Activated CD4-positive, alpha-beta T cell treated with anti-CD3 and anti-CD28 coated beads for 24 hours (primary cell): ENCODE results near the gene HPS5.
"Not testable (repeated sequence)": the region's sequence is repeated elsewhere in the genome, so short reads cannot be mapped to it uniquely, and the experiment has no call there.

Experiments
- DNase-seq, 2 donors: peaks; one replicate each; pipeline ENCODE4 v3.0.0-alpha.2; 2020; ENCODE audit warnings: low read depth in 2 of 2

The HPS5 gene

GRCh38 chr11:18277565-18278271 is 44.2 kb downstream of the HPS5 start:
- no peak for DNase-seq

GRCh38 chr11:18271206-18271605 is 50.7 kb downstream of the HPS5 start:
- no peak for DNase-seq

GRCh38 chr11:18270102-18270501 is 51.8 kb downstream of the HPS5 start:
- DNase-seq, result no peak

- DNase-seq, result not testable (repeated sequence)
Observed at GRCh38 chr11:18269252-18269651, 52.7 kb downstream of the HPS5 start.

- DNase-seq, result not testable (repeated sequence)
Observed at GRCh38 chr11:18267335-18268133, 54.4 kb downstream of the HPS5 start.

- DNase-seq, result no peak
Observed at GRCh38 chr11:18265949-18266348, 56.0 kb downstream of the HPS5 start, which contains the start of gene SAA1. Gene SAA1 (plus strand): TSS chr11:18266264. CDS start chr11:18266888, 624 bp downstream.

GRCh38 chr11:18264677-18265555 is 57.0 kb downstream of the HPS5 start:
- no peak for DNase-seq

- no peak for DNase-seq
Observed at GRCh38 chr11:18264035-18264434, 57.9 kb downstream of the HPS5 start.

- DNase-seq, result not testable (repeated sequence)
Observed at GRCh38 chr11:18262681-18263350, 59.1 kb downstream of the HPS5 start.

- no peak for DNase-seq
Observed at GRCh38 chr11:18261721-18262120, 60.2 kb downstream of the HPS5 start.

GRCh38 chr11:18259259-18259658 is 62.7 kb downstream of the HPS5 start:
- DNase-seq, result no peak

- DNase-seq, result no peak
Observed at GRCh38 chr11:18254781-18255361, 67.1 kb downstream of the HPS5 start.

GRCh38 chr11:18253778-18254338 is 68.1 kb downstream of the HPS5 start:
- no peak for DNase-seq

- no peak for DNase-seq
Observed at GRCh38 chr11:18253233-18253632, 68.7 kb downstream of the HPS5 start.

- DNase-seq, result no peak
Observed at GRCh38 chr11:18248561-18248960, 73.4 kb downstream of the HPS5 start, which contains the start of gene SAA2. Gene SAA2 (minus strand): TSS chr11:18248668. CDS start chr11:18248011, 657 bp downstream.

GRCh38 chr11:18247191-18247581 is 74.8 kb downstream of the HPS5 start:
- not testable (repeated sequence) for DNase-seq

GRCh38 chr11:18246379-18247190 is 75.4 kb downstream of the HPS5 start:
- DNase-seq, result not testable (repeated sequence)

GRCh38 chr11:18245396-18245795 is 76.5 kb downstream of the HPS5 start:
- DNase-seq, result no peak

GRCh38 chr11:18243783-18244362 is 78.1 kb downstream of the HPS5 start:
- DNase-seq, result peak; percentile 36 to 42
